Lung (tissue), 12 donors: Measurements from ENCODE around the gene TRIM71. TPM values are rescaled to one million over a fixed set of nuclear protein-coding genes. Genes with fewer than 3 reads are reported as not detected.

Experiments
- ATAC-seq: fragments of 200-7000 bp; cut with Tn5 transposase; one replicate; pipeline ENCODE4 v1.9.1; 2020; ENCODE audit warnings: moderate number of reproducible peaks; ENCODE audit not compliant: insufficient read depth, low FRiP score
- DNase-seq, 3 donors: peaks; one replicate each; pipeline ENCODE4 v3.0.0-alpha.2; 2013 to 2017
- H3K27ac ChIP-seq, 2 donors: one replicate each; pipeline ENCODE4 v1.5.1; 2013; ENCODE audit warnings: mild to moderate bottlenecking in 2 of 2, moderate library complexity in 2 of 2, control low read depth in 1 of 2, inconsistent platforms in 1 of 2, low read depth in 1 of 2, low read length in 1 of 2
- H3K27me3 ChIP-seq, 3 donors: one replicate each; pipeline ENCODE4 v1.5.1; 2013; ENCODE audit warnings: low read length in 2 of 3; ENCODE audit not compliant: control insufficient read depth in 3 of 3, insufficient read depth in 3 of 3
- H3K36me3 ChIP-seq, 4 donors: one replicate each; pipeline ENCODE4 v1.5.1; 2013; ENCODE audit warnings: low read length in 4 of 4, mild to moderate bottlenecking in 1 of 4, moderate library complexity in 1 of 4; ENCODE audit not compliant: control insufficient read depth in 4 of 4, insufficient read depth in 4 of 4
- H3K4me1 ChIP-seq, 5 donors: one replicate each; pipeline ENCODE4 v1.5.1; 2013; ENCODE audit warnings: low read length in 5 of 5, mild to moderate bottlenecking in 2 of 5, moderate library complexity in 1 of 5; ENCODE audit not compliant: control insufficient read depth in 5 of 5, insufficient read depth in 5 of 5
- H3K4me3 ChIP-seq: one replicate; pipeline ENCODE4 v1.5.1; 2013; ENCODE audit warnings: mild to moderate bottlenecking, control low read depth, moderate library complexity
- H3K9ac ChIP-seq, 2 donors: one replicate each; pipeline ENCODE4 v1.5.1; 2013; ENCODE audit warnings: low read length in 2 of 2, control low read depth in 1 of 2; ENCODE audit not compliant: insufficient read depth in 1 of 2
- H3K9me3 ChIP-seq, 4 donors: one replicate each; pipeline ENCODE4 v1.5.1; 2013; ENCODE audit warnings: low read length in 3 of 4, mild to moderate bottlenecking in 1 of 4, moderate library complexity in 1 of 4; ENCODE audit not compliant: control insufficient read depth in 4 of 4, insufficient read depth in 3 of 4
- WGBS, 2 donors: extraction: QIAGEN DNeasy Blood & Tissue Kit; methylation state at CpG; one replicate each; pipeline ENCODE4 v1.1.7; 2013; 5-methylcytosine and 5-hydroxymethylcytosine counted together
- polyA plus RNA-seq, 2 donors: library from polyadenylated mRNA; stranded (reverse); fragments of 200-250 nt; gene quantifications; one replicate each; pipeline ENCODE4 v1.2.1, GENCODE V29; 2013
- total RNA-seq, 2 donors: library from RNA; depleted of rRNA in 1 of 2; stranded (reverse); fragments of >200 nt in 1 of 2; gene quantifications; one replicate each; pipeline ENCODE4 v1.2.1, GENCODE V29; 2014 to 2021
- TF ChIP-seq, protein P1 (sequence below): IDR thresholded peaks from 2 replicates; pipeline ENCODE4 v1.5.1; 2012; ENCODE audit warnings: mild to moderate bottlenecking; ENCODE audit errors: control extremely low read depth, extremely low read depth
- donor health status: control.
- donor health status: control.
- donor health status: Bipolar disorder and iron deficiency.
- donor health status: healthy.
- donor health status: DM: yes; HTN: yes; CAD: no.

Gene TRIM71
- total and polyA plus RNA-seq, 4 donors, result 0.45 to 9.9 (median 2.0) TPM

DNA sequence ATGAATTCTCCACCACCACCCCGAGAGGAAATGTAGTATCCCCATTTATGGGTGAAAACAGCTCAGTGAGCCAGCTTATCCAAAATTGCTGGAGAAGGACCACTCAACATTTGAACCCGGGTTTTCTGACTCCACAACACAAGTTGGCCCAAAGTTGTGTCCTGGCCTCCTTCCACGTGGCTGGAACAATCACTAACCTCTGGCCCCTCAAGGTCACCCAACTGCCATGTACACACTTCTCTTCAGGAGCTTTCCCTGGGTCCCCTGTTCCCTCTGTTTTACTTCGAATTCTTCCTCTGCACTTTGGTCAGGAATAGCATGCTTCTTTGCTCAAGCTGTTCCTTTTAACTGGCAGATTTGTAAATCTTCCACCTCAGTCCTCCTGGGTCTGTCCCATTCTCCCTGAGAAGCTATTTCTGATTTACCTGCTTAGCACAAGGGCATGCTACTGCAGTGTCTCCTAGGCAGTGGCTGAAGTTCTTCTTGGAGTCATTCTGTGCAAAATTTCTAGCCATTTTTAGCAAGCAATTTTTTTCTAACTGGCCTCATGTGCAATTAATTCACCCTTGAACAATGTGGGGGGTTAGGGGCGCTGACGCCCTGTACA lies 39.2 kb downstream of the TRIM71 start:
- 62 to 81% methylated on average over 6 of the region's 6 CpGs for WGBS, 2 donors
- Histone ChIP-seq H3K4me3 (no peak overlapping the region), H3K27me3 (no peaks in the 10 kb centered on the region), H3K9ac (no peak overlapping the region), H3K4me1 (peaks cover 0 to 5% (median 0%) of the 10 kb centered on the region in 5 donors), H3K9me3 (no peaks in the 10 kb centered on the region), H3K27ac (peak overlapping the region in 1 of 2 donors; percentile 37), H3K36me3 (no peaks in the 10 kb centered on the region)
- DNase-seq (no peak), ATAC-seq (no peak)
- TF ChIP-seq, protein P1, sequence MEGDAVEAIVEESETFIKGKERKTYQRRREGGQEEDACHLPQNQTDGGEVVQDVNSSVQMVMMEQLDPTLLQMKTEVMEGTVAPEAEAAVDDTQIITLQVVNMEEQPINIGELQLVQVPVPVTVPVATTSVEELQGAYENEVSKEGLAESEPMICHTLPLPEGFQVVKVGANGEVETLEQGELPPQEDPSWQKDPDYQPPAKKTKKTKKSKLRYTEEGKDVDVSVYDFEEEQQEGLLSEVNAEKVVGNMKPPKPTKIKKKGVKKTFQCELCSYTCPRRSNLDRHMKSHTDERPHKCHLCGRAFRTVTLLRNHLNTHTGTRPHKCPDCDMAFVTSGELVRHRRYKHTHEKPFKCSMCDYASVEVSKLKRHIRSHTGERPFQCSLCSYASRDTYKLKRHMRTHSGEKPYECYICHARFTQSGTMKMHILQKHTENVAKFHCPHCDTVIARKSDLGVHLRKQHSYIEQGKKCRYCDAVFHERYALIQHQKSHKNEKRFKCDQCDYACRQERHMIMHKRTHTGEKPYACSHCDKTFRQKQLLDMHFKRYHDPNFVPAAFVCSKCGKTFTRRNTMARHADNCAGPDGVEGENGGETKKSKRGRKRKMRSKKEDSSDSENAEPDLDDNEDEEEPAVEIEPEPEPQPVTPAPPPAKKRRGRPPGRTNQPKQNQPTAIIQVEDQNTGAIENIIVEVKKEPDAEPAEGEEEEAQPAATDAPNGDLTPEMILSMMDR, result no peak

DNA sequence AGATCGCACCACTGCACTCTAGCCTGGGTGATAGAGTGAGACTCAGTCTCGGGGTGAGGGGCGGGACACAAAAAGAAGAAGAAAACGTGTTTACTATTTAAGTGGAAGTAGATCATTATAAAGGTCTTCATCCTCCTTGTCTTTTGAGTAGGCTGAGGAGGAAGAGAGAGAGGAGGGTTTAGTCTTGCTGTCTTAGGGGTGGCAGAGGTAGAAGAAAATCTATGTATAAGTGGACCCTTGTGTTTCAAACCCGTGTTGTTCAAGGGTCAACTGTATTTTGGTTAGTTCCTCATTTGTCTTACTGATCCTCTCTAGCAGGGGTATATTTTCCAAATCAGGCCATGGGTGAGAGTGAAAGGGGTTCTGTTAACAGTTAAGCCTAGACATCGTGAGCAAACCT lies 40.1 kb downstream of the TRIM71 start:
- H3K9me3 ChIP-seq, result no peaks in the 10 kb centered on the region
- no peak overlapping the region for H3K9ac ChIP-seq
- TF ChIP-seq, protein P1, result no peak
- no peaks in the 10 kb centered on the region for H3K36me3 ChIP-seq
- DNase-seq (no peak), ATAC-seq (no peak)
- no peaks in the 10 kb centered on the region for H3K27me3 ChIP-seq
- peaks cover 0 to 10% (median 5%) of the 10 kb centered on the region in 5 donors for H3K4me1 ChIP-seq
- no peak overlapping the region for H3K4me3 ChIP-seq
- 65 to 73% methylated on average over 6 of the region's 6 CpGs for WGBS, 2 donors
- H3K27ac ChIP-seq, result no peak overlapping the region

DNA sequence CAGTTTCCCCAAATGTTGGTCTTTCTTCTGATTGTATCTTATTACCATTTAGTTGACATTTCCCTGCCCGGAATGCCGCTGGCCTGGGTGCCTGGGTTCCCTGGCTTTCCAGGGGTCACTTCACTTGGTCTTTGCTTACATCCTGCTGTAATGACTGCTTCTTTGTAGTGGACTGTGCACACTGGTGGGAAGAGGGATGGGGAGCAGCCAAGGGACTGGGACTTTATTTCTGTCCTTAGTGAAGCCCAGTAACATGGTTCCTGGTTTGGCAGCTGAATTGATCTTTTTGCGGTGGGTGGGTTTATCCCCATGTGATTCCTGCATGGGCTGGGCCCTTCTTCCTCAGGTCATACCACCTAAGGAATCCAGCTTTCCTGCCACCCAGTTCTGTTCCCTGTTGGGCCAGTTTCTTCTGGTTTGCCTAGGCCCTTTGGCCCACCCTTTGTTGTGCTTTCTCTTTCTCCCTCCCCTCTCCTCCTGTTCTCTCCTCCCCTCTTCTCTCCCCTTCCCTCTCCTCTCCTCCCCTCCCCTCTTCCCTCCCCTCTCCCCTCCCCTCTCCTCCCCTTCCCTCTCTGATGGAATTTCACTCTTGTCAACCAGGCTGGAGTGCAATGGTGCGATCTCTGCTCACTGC lies 41.9 kb downstream of the TRIM71 start:
- peaks cover 0 to 20% (median 9%) of the 10 kb centered on the region in 5 donors for H3K4me1 ChIP-seq
- TF ChIP-seq, protein P1, result no peak
- no peak for ATAC-seq
- H3K36me3 ChIP-seq, result no peaks in the 10 kb centered on the region
- H3K4me3 ChIP-seq, result no peak overlapping the region
- DNase-seq, result no peak
- 96 to 99% methylated on average over 4 of the region's 4 CpGs for WGBS, 2 donors
- H3K27me3 ChIP-seq, result no peaks in the 10 kb centered on the region
- H3K27ac ChIP-seq, result no peak overlapping the region
- no peak overlapping the region for H3K9ac ChIP-seq
- no peaks in the 10 kb centered on the region for H3K9me3 ChIP-seq
